OCI-LY1 (cell line): Measurements from ENCODE around the gene NRCAM.

Source experiments
- H2AFZ ChIP-seq: fragments of 200-600 bp; sonication (generic), shearing (Covaris generic); 2 replicates; pipeline ENCODE4 v1.6.0; 2014; ENCODE audit warnings: antibody characterized with exemption, mild to moderate bottlenecking, low read length
- H3F3A ChIP-seq: fragments of 200-600 bp; sonication (generic), shearing (Covaris generic); 2 replicates; pipeline ENCODE4 v1.6.0; 2014; ENCODE audit warnings: mild to moderate bottlenecking, antibody characterized with exemption, low read length, moderate library complexity; ENCODE audit not compliant: insufficient read depth
- H3K27ac ChIP-seq: fragments of 200-600 bp; sonication (generic); 2 replicates; pipeline ENCODE4 v1.5.1; 2014; ENCODE audit warnings: low read length, mixed run types, mild to moderate bottlenecking, low read depth; ENCODE audit not compliant: poor library complexity, severe bottlenecking
- H3K27me3 ChIP-seq: fragments of 200-600 bp; sonication (generic); 2 replicates; pipeline ENCODE4 v1.6.0; 2014; ENCODE audit warnings: antibody characterized with exemption, mild to moderate bottlenecking, low read length, moderate library complexity; ENCODE audit not compliant: insufficient read depth
- H3K36me3 ChIP-seq: fragments of 200-600 bp; sonication (generic); 2 replicates; pipeline ENCODE4 v1.6.1; 2014; ENCODE audit warnings: mild to moderate bottlenecking, antibody characterized with exemption, low read length, moderate library complexity, mixed read lengths; ENCODE audit not compliant: insufficient read depth
- H3K4me1 ChIP-seq: fragments of 200-600 bp; sonication (generic); 2 replicates; pipeline ENCODE4 v1.5.1; 2014; ENCODE audit warnings: mild to moderate bottlenecking, low read length, moderate library complexity; ENCODE audit not compliant: insufficient read depth, severe bottlenecking
- H3K4me2 ChIP-seq: fragments of 200-600 bp; sonication (generic), shearing (Covaris generic); 2 replicates; pipeline ENCODE4 v1.6.1; 2014; ENCODE audit warnings: low read length
- H3K4me3 ChIP-seq: fragments of 200-600 bp; sonication (generic); 2 replicates; pipeline ENCODE4 v1.5.1; 2014; ENCODE audit warnings: low read length, low read depth, mild to moderate bottlenecking, mixed read lengths; ENCODE audit not compliant: poor library complexity, severe bottlenecking
- H3K79me2 ChIP-seq: fragments of 200-600 bp; shearing (Covaris generic); 2 replicates; pipeline ENCODE4 v1.6.1; 2016; ENCODE audit warnings: mixed run types, low read length, mixed read lengths; ENCODE audit not compliant: insufficient read depth
- H3K9ac ChIP-seq: fragments of 200-600 bp; sonication (generic), shearing (Covaris generic); 2 replicates; pipeline ENCODE4 v1.6.1; 2014; ENCODE audit warnings: mild to moderate bottlenecking, low read length, mixed read lengths
- H3K9me2 ChIP-seq: fragments of 200-600 bp; sonication (generic), shearing (Covaris generic); 2 replicates; pipeline ENCODE4 v1.6.1; 2014; ENCODE audit warnings: low read depth, mild to moderate bottlenecking, low read length, mixed read lengths
- H3K9me3 ChIP-seq: fragments of 200-600 bp; shearing (Covaris generic); 2 replicates; pipeline ENCODE4 v1.6.1; 2014; ENCODE audit warnings: low read length, mixed read lengths
- H4K20me1 ChIP-seq: fragments of 200-600 bp; sonication (generic), shearing (Covaris generic); 2 replicates; pipeline ENCODE4 v1.6.0; 2016; ENCODE audit warnings: mild to moderate bottlenecking, low read length; ENCODE audit not compliant: insufficient read depth
- EZH2 ChIP-seq: fragments of 200-600 bp; sonication (generic), shearing (Covaris generic); IDR thresholded peaks from 2 replicates; pipeline ENCODE4 v1.8.0; 2017; ENCODE audit warnings: borderline replicate concordance, mixed run types, mild to moderate bottlenecking, antibody characterized with exemption, low read length, moderate library complexity, mixed read lengths
- TF ChIP-seq, protein P1 (sequence below): fragments of 200-600 bp; sonication (generic), shearing (Covaris generic); IDR thresholded peaks from 2 replicates; pipeline ENCODE4 v1.5.1; 2017; ENCODE audit warnings: mild to moderate bottlenecking, antibody characterized with exemption, low read length, moderate library complexity, mixed read lengths

The NRCAM gene

DNA sequence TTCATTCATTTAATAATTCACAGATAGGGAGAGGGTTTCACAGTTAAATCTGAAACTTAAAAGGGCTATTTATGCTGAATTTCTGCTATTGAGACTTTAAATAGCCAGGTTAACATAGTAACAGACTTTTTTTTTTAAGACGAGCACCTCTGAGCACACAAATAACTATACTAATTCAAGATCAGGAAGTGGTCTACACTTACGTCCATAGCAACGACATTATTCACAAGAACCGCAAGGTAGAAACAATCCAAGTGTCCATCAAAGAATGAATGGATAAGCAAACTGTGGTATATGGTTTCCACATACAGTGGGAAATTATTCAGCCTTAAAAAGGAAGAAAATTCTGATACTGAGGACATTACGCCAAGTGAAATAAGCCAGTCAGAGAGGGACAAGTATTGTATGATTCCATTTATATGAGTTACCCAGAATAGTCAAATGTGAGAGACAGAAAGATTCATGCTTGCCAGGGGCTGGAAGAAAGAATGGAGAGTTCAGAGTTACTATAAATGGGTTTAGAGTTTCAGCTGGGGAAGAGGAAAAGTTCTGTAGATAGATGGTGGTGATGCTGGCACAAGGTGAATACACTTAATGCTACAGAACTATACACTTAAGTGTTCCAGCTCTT is 185.7 kb downstream of the NRCAM start:
- H3K9me3 ChIP-seq, result no peaks in the 10 kb centered on the region
- no peak overlapping the region for H3K4me2 ChIP-seq
- H3K9ac ChIP-seq, result no peak overlapping the region
- no peaks in the 10 kb centered on the region for H3K27me3 ChIP-seq
- no peaks in the 10 kb centered on the region for H4K20me1 ChIP-seq
- TF ChIP-seq EZH2, result no peak
- TF ChIP-seq, protein P1, sequence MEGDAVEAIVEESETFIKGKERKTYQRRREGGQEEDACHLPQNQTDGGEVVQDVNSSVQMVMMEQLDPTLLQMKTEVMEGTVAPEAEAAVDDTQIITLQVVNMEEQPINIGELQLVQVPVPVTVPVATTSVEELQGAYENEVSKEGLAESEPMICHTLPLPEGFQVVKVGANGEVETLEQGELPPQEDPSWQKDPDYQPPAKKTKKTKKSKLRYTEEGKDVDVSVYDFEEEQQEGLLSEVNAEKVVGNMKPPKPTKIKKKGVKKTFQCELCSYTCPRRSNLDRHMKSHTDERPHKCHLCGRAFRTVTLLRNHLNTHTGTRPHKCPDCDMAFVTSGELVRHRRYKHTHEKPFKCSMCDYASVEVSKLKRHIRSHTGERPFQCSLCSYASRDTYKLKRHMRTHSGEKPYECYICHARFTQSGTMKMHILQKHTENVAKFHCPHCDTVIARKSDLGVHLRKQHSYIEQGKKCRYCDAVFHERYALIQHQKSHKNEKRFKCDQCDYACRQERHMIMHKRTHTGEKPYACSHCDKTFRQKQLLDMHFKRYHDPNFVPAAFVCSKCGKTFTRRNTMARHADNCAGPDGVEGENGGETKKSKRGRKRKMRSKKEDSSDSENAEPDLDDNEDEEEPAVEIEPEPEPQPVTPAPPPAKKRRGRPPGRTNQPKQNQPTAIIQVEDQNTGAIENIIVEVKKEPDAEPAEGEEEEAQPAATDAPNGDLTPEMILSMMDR, result no peak
- no peak overlapping the region for H2AFZ ChIP-seq
- H3K9me2 ChIP-seq, result no peaks in the 10 kb centered on the region
- no peak overlapping the region for H3K27ac ChIP-seq
- H3K36me3 ChIP-seq, result no peaks in the 10 kb centered on the region
- no peaks in the 10 kb centered on the region for H3K79me2 ChIP-seq
- no peak overlapping the region for H3K4me3 ChIP-seq
- no peaks in the 10 kb centered on the region for H3F3A ChIP-seq
- H3K4me1 ChIP-seq, result no peaks in the 10 kb centered on the region

GRCh38 chr7:108268200-108268820 is 187.9 kb downstream of the NRCAM start:
- Histone ChIP-seq H2AFZ (no peak overlapping the region), H3K4me2 (no peak overlapping the region), H3K27me3 (no peaks in the 10 kb centered on the region), H3F3A (no peaks in the 10 kb centered on the region), H3K36me3 (no peaks in the 10 kb centered on the region), H3K9me2 (no peaks in the 10 kb centered on the region), H3K4me3 (no peak overlapping the region), H4K20me1 (no peaks in the 10 kb centered on the region), H3K9me3 (no peaks in the 10 kb centered on the region), H3K79me2 (no peaks in the 10 kb centered on the region), H3K9ac (no peak overlapping the region), H3K4me1 (no peaks in the 10 kb centered on the region), H3K27ac (no peak overlapping the region)
- TF ChIP-seq, protein P1, result no peak
- no peak for TF ChIP-seq EZH2

DNA sequence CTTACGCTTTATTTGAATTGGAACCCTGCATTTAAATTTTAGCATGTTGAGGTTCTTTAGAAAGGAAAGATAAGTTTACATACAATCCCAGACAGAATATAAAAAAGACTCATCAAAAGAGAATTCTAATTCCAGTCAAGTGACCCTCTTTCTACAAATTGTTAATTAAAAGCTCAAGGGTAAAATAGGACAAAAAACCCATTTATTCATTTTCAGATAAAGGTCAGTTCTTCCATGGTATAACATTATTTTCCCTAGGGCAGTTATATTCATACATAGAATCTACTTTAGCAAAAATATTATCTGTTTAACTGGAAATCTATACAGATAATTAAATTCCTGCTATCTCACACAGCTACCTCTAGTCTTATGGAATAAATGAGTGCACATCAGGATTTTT is 188.6 kb downstream of the NRCAM start:
- no peak overlapping the region for H3K4me2 ChIP-seq
- H4K20me1 ChIP-seq, result no peaks in the 10 kb centered on the region
- H3K4me3 ChIP-seq, result no peak overlapping the region
- no peak overlapping the region for H2AFZ ChIP-seq
- no peaks in the 10 kb centered on the region for H3K27me3 ChIP-seq
- no peak overlapping the region for H3K27ac ChIP-seq
- no peaks in the 10 kb centered on the region for H3K4me1 ChIP-seq
- no peaks in the 10 kb centered on the region for H3K9me3 ChIP-seq
- H3K79me2 ChIP-seq, result no peaks in the 10 kb centered on the region
- H3K9ac ChIP-seq, result no peak overlapping the region
- no peaks in the 10 kb centered on the region for H3K36me3 ChIP-seq
- H3F3A ChIP-seq, result no peaks in the 10 kb centered on the region
- H3K9me2 ChIP-seq, result no peaks in the 10 kb centered on the region
- TF ChIP-seq, protein P1, result no peak
- TF ChIP-seq EZH2, result no peak
